Osteoblast (primary cell): ENCODE measurements around the gene GNAQ. TPM values are rescaled to one million over a fixed set of nuclear protein-coding genes. Genes with fewer than 3 reads are reported as not detected.
"Not testable (repeated sequence)": the region's sequence is repeated elsewhere in the genome, so short reads cannot be mapped to it uniquely, and the experiment has no call there.

Experiments
- DNase-seq: peaks from one replicate; pipeline ENCODE4 v3.0.0; 2011; ENCODE audit warnings: low spot score, mixed read lengths; ENCODE audit not compliant: insufficient read length; ENCODE audit errors: missing footprints
- H2AFZ ChIP-seq: 2 replicates; pipeline ENCODE4 v1.6.0; 2011; ENCODE audit warnings: mild to moderate bottlenecking, low read length
- H3K27ac ChIP-seq: 2 replicates; pipeline ENCODE4 v1.5.1; 2011; ENCODE audit warnings: mild to moderate bottlenecking, low read depth, low read length, moderate library complexity
- H3K27me3 ChIP-seq: 2 replicates; pipeline ENCODE4 v1.6.0; 2012; ENCODE audit warnings: mild to moderate bottlenecking, control low read depth, inconsistent platforms, low read length, moderate library complexity; ENCODE audit not compliant: insufficient read depth
- H3K36me3 ChIP-seq: 2 replicates; pipeline ENCODE4 v1.5.1; 2011; ENCODE audit warnings: mild to moderate bottlenecking, low read length, control low read depth, moderate library complexity; ENCODE audit not compliant: insufficient read depth
- H3K4me1 ChIP-seq: 2 replicates; pipeline ENCODE4 v1.5.1; 2011; ENCODE audit warnings: mild to moderate bottlenecking, low read length, control low read depth, moderate library complexity; ENCODE audit not compliant: insufficient read depth
- H3K4me2 ChIP-seq: 2 replicates; pipeline ENCODE4 v1.6.0; 2011; ENCODE audit warnings: mild to moderate bottlenecking, low read length; ENCODE audit not compliant: insufficient read depth
- H3K4me3 ChIP-seq: fragments of 200-600 bp; sonication (generic); 3 replicates; pipeline ENCODE4 v1.5.1; 2012; ENCODE audit warnings: mild to moderate bottlenecking, low read length, inconsistent platforms; ENCODE audit not compliant: insufficient read depth
- H3K79me2 ChIP-seq: 2 replicates; pipeline ENCODE4 v1.6.0; 2012; ENCODE audit warnings: mild to moderate bottlenecking, low read length, control low read depth, inconsistent platforms; ENCODE audit not compliant: insufficient read depth
- H3K9me3 ChIP-seq: 2 replicates; pipeline ENCODE4 v1.5.1; 2011; ENCODE audit warnings: low read depth, low read length, control low read depth
- H4K20me1 ChIP-seq: 2 replicates; pipeline ENCODE4 v1.6.0; 2012; ENCODE audit warnings: mild to moderate bottlenecking, low read length, control low read depth; ENCODE audit not compliant: insufficient read depth
- total RNA-seq: library from RNA; depleted of rRNA; stranded (reverse); fragments of >200 nt; gene quantifications from 2 replicates; pipeline ENCODE4 v1.2.3, GENCODE V29; 2012
- TF ChIP-seq, protein P1 (sequence below): IDR thresholded peaks from 2 replicates; pipeline ENCODE4 v1.5.1; 2011; ENCODE audit warnings: mild to moderate bottlenecking, low read depth, low read length, moderate library complexity; ENCODE audit errors: extremely low read depth

GNAQ gene
- total RNA-seq, 1 donor: 64.8 TPM

DNA sequence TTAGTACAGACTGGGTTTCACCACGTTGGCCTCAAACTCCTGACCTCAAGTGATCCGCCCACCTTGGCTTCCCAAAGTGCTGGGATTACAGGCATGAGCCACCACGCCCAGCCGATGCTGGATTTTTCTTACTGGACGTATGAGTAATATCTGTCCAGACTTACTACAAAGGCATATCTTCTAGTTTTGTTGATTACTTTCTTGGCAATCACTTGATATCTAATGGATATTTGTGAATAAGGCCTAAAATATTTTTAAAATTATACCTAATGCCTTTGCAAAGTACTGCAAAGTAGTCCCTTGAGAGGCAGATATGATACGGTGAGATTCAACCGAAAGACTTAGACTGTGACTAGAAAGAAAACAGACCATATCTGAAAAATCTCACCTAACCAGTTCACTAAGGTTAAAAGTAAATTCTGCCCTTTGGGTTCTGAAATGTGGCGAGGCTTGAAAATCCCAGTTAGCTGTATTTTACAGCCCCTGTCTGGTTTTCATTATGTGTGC, 152.1 kb downstream of the GNAQ start:
- Histone ChIP-seq H3K27me3 (no peaks in the 10 kb centered on the region), H3K4me3 (no peak overlapping the region), H3K9me3 (no peaks in the 10 kb centered on the region), H4K20me1 (peaks cover 16% of the 10 kb centered on the region), H3K36me3 (no peaks in the 10 kb centered on the region), H3K4me2 (no peak overlapping the region), H3K27ac (peak overlapping the region; percentile 19), H3K79me2 (peaks cover 62% of the 10 kb centered on the region), H2AFZ (no peak overlapping the region), H3K4me1 (peaks cover 19% of the 10 kb centered on the region)
- TF ChIP-seq, protein P1, sequence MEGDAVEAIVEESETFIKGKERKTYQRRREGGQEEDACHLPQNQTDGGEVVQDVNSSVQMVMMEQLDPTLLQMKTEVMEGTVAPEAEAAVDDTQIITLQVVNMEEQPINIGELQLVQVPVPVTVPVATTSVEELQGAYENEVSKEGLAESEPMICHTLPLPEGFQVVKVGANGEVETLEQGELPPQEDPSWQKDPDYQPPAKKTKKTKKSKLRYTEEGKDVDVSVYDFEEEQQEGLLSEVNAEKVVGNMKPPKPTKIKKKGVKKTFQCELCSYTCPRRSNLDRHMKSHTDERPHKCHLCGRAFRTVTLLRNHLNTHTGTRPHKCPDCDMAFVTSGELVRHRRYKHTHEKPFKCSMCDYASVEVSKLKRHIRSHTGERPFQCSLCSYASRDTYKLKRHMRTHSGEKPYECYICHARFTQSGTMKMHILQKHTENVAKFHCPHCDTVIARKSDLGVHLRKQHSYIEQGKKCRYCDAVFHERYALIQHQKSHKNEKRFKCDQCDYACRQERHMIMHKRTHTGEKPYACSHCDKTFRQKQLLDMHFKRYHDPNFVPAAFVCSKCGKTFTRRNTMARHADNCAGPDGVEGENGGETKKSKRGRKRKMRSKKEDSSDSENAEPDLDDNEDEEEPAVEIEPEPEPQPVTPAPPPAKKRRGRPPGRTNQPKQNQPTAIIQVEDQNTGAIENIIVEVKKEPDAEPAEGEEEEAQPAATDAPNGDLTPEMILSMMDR: no peak
- no peak for DNase-seq

DNA sequence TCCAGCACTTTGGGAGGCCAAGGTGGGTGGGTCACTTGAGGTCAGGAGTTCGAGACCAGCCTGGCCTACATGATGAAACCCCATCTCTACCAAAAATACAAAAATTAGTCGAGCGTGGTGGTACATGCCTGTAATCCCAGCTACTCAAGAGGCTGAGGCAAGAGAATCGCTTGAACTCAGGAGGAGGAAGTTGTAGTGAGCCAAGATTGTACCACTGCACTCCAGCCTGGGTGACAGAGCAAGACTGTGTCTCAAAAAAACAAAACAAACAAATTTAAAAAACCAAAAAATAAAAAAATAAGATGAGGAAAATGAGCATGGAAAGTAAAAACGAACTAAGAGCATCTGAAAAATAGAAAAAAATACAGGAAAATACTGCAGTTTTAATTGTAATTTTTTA, 152.8 kb downstream of the GNAQ start:
- H2AFZ ChIP-seq, H3K4me3 ChIP-seq, H3K9me3 ChIP-seq, H3K27me3 ChIP-seq, H3K36me3 ChIP-seq, DNase-seq, H3K4me2 ChIP-seq: not testable (repeated sequence)
- Histone ChIP-seq H4K20me1 (peaks cover 15% of the 10 kb centered on the region), H3K79me2 (peaks cover 66% of the 10 kb centered on the region), H3K4me1 (peaks cover 12% of the 10 kb centered on the region), H3K27ac (peak overlapping the region; percentile 19)

DNA sequence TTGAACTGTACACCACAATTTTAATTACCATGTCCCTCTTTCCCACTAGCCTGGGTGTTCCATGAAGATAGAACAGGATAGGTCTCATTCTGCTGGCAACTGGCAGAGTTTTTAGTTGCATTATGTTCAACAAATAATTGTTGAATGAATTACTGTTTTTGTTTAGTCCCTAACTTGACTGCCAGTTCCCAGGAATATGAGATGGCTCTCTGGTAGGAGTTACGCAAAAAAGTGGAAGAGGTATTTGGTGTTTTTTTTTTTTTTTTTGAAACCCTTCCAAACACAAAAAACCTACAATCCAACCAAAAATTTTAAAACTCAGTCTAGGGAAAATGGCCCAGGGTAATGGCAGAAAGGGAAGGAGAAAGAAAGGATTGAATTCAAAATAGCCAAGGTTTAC, 153.6 kb downstream of the GNAQ start:
- Histone ChIP-seq H3K9me3 (no peaks in the 10 kb centered on the region), H3K36me3 (no peaks in the 10 kb centered on the region), H3K4me3 (no peak overlapping the region), H3K27ac (no peak overlapping the region), H3K4me1 (peaks cover 9% of the 10 kb centered on the region), H3K4me2 (no peak overlapping the region), H3K27me3 (no peaks in the 10 kb centered on the region), H4K20me1 (peaks cover 15% of the 10 kb centered on the region), H3K79me2 (peaks cover 67% of the 10 kb centered on the region), H2AFZ (no peak overlapping the region)
- TF ChIP-seq, protein P1: no peak
- DNase-seq: no peak

DNA sequence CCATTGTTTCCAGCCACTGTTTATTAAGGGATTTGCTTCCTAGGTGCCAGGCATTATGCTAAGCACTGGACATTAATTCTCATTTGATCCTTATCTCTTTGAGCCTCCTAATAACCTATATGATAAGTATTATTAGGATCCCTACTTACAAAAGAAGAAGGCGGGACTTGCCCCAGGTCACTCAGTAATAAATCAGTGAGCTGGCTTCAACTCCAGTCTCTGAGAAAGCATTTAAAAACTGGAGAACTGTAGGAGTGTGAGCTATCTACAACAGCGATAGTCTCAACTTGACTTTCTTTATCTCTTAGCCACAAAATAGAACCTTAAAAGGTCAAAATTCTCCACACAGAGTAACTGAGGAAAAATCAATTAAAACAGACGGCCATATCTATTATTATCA, 155.0 kb downstream of the GNAQ start:
- H3K4me2 ChIP-seq: no peak overlapping the region
- DNase-seq: no peak
- H3K9me3 ChIP-seq: no peaks in the 10 kb centered on the region
- TF ChIP-seq, protein P1: no peak
- H4K20me1 ChIP-seq: peaks cover 18% of the 10 kb centered on the region
- H3K4me1 ChIP-seq: peaks cover 9% of the 10 kb centered on the region
- H3K4me3 ChIP-seq: no peak overlapping the region
- H2AFZ ChIP-seq: no peak overlapping the region
- H3K79me2 ChIP-seq: peaks cover 66% of the 10 kb centered on the region
- no peaks in the 10 kb centered on the region for H3K27me3 ChIP-seq
- H3K36me3 ChIP-seq: no peaks in the 10 kb centered on the region
- H3K27ac ChIP-seq: no peak overlapping the region
